SK-N-MC (cell line): Measurements from ENCODE around the gene NADK.

Experiments used
- EZH2 ChIP-seq: fragments of 200-600 bp; sonication (generic); IDR thresholded peaks from one replicate; pipeline ENCODE4 v1.6.1; 2017; ENCODE audit warnings: antibody characterized with exemption
- POLR2AphosphoS5 ChIP-seq: IDR thresholded peaks from 2 replicates; pipeline ENCODE4 v1.6.1; 2012; ENCODE audit warnings: mild to moderate bottlenecking, low read depth, low read length, borderline replicate concordance

GRCh38 chr1:1770102-1770501 lies 8.2 kb downstream of the NADK start:
- no peak for TF ChIP-seq POLR2AphosphoS5
- no peak for TF ChIP-seq EZH2
